HEK293T (cell line): ENCODE data around the gene TNRC6C.

Experiments used
- CTCF ChIA-PET: fragments of 350-600 bp; formaldehyde crosslinking; extraction: SDS; loops from one replicate; lab custom pipeline; 2021; ENCODE audit warnings: antibody characterized with exemption, inconsistent platforms; lab: Yijun Ruan, JAX
- POLR2A ChIA-PET: fragments of 350-600 bp; formaldehyde crosslinking; extraction: SDS; loops from one replicate; lab custom pipeline; 2020; ENCODE audit warnings: antibody characterized with exemption, inconsistent platforms; lab: Yijun Ruan, JAX
- DNase-seq: peaks from one replicate; pipeline ENCODE4 v3.0.0; 2012; ENCODE audit warnings: mixed read lengths; ENCODE audit errors: extremely low spot score
- ARNT ChIP-seq: fragments of 450-650 bp; IDR thresholded peaks from 2 replicates; pipeline ENCODE4 v1.6.1; 2017; ENCODE audit warnings: mild to moderate bottlenecking
- BHLHE40 ChIP-seq: fragments of 450-650 bp; IDR thresholded peaks from 2 replicates; pipeline ENCODE4 v1.6.1; 2016; ENCODE audit warnings: mild to moderate bottlenecking, moderate library complexity, borderline replicate concordance
- CTBP1 ChIP-seq: fragments of 450-650 bp; IDR thresholded peaks from 2 replicates; pipeline ENCODE4 v1.6.1; 2016; ENCODE audit warnings: borderline replicate concordance
- ELF4 ChIP-seq: fragments of 450-650 bp; IDR thresholded peaks from 2 replicates; pipeline ENCODE4 v1.6.1; 2017; ENCODE audit warnings: antibody characterized with exemption
- FOXA1 ChIP-seq: fragments of 450-650 bp; IDR thresholded peaks from 2 replicates; pipeline ENCODE4 v1.6.1; 2016; ENCODE audit warnings: mild to moderate bottlenecking
- FOXK2 ChIP-seq: fragments of 450-650 bp; IDR thresholded peaks from 2 replicates; pipeline ENCODE4 v1.6.1; 2016; ENCODE audit warnings: mild to moderate bottlenecking
- FOXM1 ChIP-seq: fragments of 450-650 bp; IDR thresholded peaks from 2 replicates; pipeline ENCODE4 v1.6.1; 2017; ENCODE audit warnings: mild to moderate bottlenecking, borderline replicate concordance
- HDGF ChIP-seq: fragments of 450-650 bp; IDR thresholded peaks from 2 replicates; pipeline ENCODE4 v1.6.1; 2017; ENCODE audit warnings: antibody characterized with exemption, borderline replicate concordance
- L3MBTL2 ChIP-seq: fragments of 450-650 bp; conservative IDR thresholded peaks from 2 replicates; pipeline ENCODE4 v1.6.1; 2016; ENCODE audit warnings: mild to moderate bottlenecking
- LEF1 ChIP-seq: fragments of 450-650 bp; IDR thresholded peaks from 2 replicates; pipeline ENCODE4 v1.6.1; 2017; ENCODE audit warnings: mild to moderate bottlenecking, borderline replicate concordance
- NFRKB ChIP-seq: fragments of 450-650 bp; IDR thresholded peaks from 2 replicates; pipeline ENCODE4 v1.6.1; 2016; ENCODE audit warnings: mild to moderate bottlenecking, moderate library complexity
- SP1 ChIP-seq: fragments of 450-650 bp; IDR thresholded peaks from 2 replicates; pipeline ENCODE4 v1.6.1; 2017
- SUZ12 ChIP-seq: fragments of 450-650 bp; IDR thresholded peaks from 2 replicates; pipeline ENCODE4 v1.6.1; 2016; ENCODE audit warnings: mild to moderate bottlenecking
- TARDBP ChIP-seq: fragments of 450-650 bp; IDR thresholded peaks from 2 replicates; pipeline ENCODE4 v1.6.1; 2016
- ZNF384 ChIP-seq: fragments of 450-650 bp; IDR thresholded peaks from 2 replicates; pipeline ENCODE4 v1.6.1; 2016
- TF ChIP-seq, protein P1 (sequence below): fragments of 450-650 bp; IDR thresholded peaks from 2 replicates; pipeline ENCODE4 v1.6.1; 2016

Gene TNRC6C

GRCh38 chr17:77948690-77949114, 9.8 kb upstream of the TNRC6C start:
- no peak for TF ChIP-seq ELF4
- peak; percentile 67; the same call in 1 of the 2 replicates for TF ChIP-seq L3MBTL2
- no peak for TF ChIP-seq SUZ12
- TF ChIP-seq SP1: no peak
- no peak for TF ChIP-seq FOXM1
- no peak for TF ChIP-seq TARDBP
- TF ChIP-seq ARNT: no peak
- no peak for TF ChIP-seq FOXK2
- TF ChIP-seq ZNF384: no peak
- TF ChIP-seq LEF1: no peak
- TF ChIP-seq HDGF: no peak
- TF ChIP-seq, protein P1, sequence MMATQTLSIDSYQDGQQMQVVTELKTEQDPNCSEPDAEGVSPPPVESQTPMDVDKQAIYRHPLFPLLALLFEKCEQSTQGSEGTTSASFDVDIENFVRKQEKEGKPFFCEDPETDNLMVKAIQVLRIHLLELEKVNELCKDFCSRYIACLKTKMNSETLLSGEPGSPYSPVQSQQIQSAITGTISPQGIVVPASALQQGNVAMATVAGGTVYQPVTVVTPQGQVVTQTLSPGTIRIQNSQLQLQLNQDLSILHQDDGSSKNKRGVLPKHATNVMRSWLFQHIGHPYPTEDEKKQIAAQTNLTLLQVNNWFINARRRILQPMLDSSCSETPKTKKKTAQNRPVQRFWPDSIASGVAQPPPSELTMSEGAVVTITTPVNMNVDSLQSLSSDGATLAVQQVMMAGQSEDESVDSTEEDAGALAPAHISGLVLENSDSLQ: peak; percentile 16; the same call in 1 of the 2 replicates
- DNase-seq: peak; percentile 69
- CTCF ChIA-PET: no interaction called here
- POLR2A ChIA-PET: interaction anchor here (1.5 kb wide), 1 partner anchor 10 kb away, joined by 9 read pairs; the partner anchor contains the start of gene TNRC6C

DNA sequence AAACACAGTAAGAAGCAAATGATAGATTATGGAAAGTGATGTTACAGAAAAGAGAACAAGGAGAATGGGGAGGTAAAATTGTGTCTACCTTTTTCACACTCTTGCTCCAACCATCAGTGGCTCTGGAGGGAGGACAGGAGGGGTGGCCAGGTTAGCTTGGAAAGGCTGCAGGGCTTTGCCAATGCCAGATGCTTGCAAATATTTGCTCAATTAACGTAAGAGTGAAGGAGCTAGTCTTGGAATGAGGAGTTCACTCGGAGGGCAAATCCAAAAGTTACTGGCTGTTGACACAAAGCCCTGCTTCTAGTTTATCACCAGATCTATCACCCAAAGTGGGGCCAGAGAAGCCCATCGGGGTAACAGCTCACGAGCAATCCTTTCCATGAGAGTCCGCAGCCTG, 7.4 kb upstream of the TNRC6C start:
- ChIA-PET POLR2A (no interaction called here), CTCF (no interaction called here)
- TF ChIP-seq LEF1 (no peak), ARNT (no peak), SP1 (no peak), ELF4 (no peak), FOXK2 (no peak), TARDBP (no peak), FOXA1 (no peak), L3MBTL2 (no peak), CTBP1 (no peak)

DNA sequence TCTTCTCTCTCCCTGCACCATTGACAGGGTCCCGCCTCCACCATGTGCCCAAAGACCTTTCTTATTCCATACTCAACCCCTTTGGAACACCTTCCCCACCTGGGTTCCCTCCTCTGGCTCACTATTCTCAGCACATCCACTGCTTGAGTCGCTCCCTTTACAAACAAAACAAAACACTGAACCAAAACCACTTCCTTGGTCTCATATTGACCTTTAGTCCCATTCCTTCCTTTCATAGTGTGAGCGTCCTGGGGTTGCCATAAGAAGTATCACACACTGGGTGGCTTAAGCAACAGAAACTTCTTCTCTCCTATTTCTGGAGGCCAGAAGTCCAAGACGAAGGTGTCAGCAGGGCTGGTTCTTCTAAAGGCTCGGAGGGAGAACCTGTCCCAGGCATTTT, 6.1 kb upstream of the TNRC6C start:
- POLR2A ChIA-PET: no interaction called here

More for the DNA sequence above, 7.4 kb upstream of the TNRC6C start:
- no peak for DNase-seq

GRCh38 chr17:77957235-77957856, 1.2 kb upstream of the TNRC6C start:
- no peak for TF ChIP-seq TARDBP
- no peak for TF ChIP-seq CTBP1
- TF ChIP-seq SUZ12: no peak
- TF ChIP-seq BHLHE40: no peak
- no peak for TF ChIP-seq ELF4
- TF ChIP-seq ARNT: no peak
- no peak for TF ChIP-seq NFRKB
- no peak for TF ChIP-seq L3MBTL2
- TF ChIP-seq HDGF: no peak
- TF ChIP-seq, protein P1: no peak
- no peak for TF ChIP-seq FOXK2
- no peak for TF ChIP-seq LEF1
- TF ChIP-seq ZNF384: no peak
- no peak for TF ChIP-seq FOXA1
- no peak for TF ChIP-seq SP1
- no peak for TF ChIP-seq FOXM1
- ChIA-PET CTCF (interaction anchor here (0.7 kb wide), 1 partner anchor 1232 kb away, joined by 3 read pairs; no protein-coding TSS in a partner anchor), POLR2A (interaction anchor here (0.9 to 2.6 kb wide), 15 partner anchors 13 to 164 kb away, joined by 3 to 23 read pairs (median 11); no protein-coding TSS in a partner anchor)
- DNase-seq: no peak

More for the DNA sequence above, 6.1 kb upstream of the TNRC6C start:
- TF ChIP-seq BHLHE40 (no peak), FOXM1 (no peak), NFRKB (no peak), SP1 (no peak), L3MBTL2 (no peak), ELF4 (no peak), HDGF (no peak)
- no peak for DNase-seq
- CTCF ChIA-PET: no interaction called here

DNA sequence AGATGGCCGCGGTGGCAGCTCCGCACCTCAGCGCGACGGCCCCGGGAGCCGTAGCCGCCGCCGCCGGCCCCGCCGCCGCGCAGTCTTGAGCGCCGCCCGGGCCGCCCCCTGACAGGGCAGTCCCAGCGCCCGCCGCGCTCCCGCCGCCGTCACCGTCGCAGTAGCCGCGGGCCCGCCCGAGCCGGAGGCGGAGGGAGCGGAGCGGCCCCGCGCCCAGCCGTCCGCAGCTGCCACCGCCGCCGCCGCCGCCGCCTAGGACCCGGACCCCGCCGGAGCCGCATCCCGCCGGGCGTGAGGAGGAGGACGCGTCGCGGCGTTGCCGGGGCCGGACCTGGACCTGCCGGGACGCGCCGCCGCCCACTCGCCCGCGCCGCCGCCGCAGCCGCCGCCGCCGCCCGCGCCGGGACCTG, 218 bp downstream of the TNRC6C start:
- ChIA-PET CTCF (interaction anchor here (1.0 to 1.4 kb wide), 3 partner anchors 12 to 55 kb away, joined by 3 read pairs; no protein-coding TSS in a partner anchor), POLR2A (interaction anchor here (0.6 to 2.6 kb wide), 53 partner anchors 9 to 538 kb away, joined by 3 to 23 read pairs (median 5); no protein-coding TSS in a partner anchor)
- TF ChIP-seq TARDBP (no peak), NFRKB (no peak), FOXM1 (no peak), CTBP1 (no peak), SUZ12 (no peak), ELF4 (no peak), FOXA1 (no peak)
- DNase-seq: no peak

DNA sequence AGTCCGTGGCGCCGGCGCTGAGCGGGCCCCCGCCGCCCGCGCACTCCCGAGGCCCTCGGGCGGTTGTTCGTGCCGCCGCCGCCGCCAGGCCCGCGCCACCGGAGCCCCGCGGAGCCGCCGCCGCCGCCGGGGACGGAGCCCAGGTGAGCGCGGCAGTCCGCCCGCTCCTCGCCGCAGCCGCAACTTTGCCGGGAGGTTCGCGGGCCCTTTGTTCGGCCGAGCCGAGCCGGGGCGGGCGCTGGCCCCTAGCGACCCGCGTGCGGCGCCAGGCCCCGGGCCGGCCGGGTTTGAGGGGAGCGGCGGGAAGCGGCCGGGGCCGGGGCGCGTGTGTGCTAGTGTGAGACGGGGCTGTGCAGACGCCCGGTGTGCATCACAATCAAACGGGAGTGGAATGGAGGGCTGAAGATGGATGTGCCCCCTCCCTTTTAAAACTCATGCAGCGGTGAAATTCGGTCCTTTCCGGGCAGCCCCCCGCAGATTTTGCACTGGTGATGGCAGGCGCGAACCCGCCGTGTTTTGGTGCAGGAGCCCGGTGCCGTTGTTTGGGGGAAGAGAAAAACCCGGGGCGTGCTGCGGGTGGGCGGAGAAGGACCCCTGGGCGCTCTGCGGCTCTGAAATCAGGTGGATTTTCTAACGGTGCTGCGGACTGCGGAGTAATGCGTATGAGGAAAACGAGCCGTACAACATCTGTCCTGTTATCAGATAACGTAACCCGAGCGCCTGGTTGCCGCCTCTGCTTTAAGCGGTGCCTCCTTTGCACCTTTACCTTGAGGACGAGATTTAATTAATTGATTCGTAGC, 823 bp downstream of the TNRC6C start:
- CTCF ChIA-PET: interaction anchor here (0.8 to 1.4 kb wide), 3 partner anchors 11 to 71 kb away, joined by 3 read pairs; no protein-coding TSS in a partner anchor
- DNase-seq: no peak
- 0 out of 2 replicates have a peak, but pooled peaks have one; percentile 7 for TF ChIP-seq LEF1
- no peak for TF ChIP-seq ELF4
- POLR2A ChIA-PET: interaction anchor here (1.2 to 2.6 kb wide), 6 partner anchors 11 to 144 kb away, joined by 3 to 23 read pairs (median 6); no protein-coding TSS in a partner anchor
